HL-60 (cell line): Measurements from ENCODE around the gene ANKS4B.

ENCODE experiments used
- DNase-seq, 2 experiments: peaks; one replicate each; pipeline ENCODE4 v3.0.0-alpha.2; 2010 to 2020; ENCODE audit warnings: low read depth in 1 of 2, low spot score in 1 of 2
- H3K27ac ChIP-seq: fragments of 250-450 bp; sonication (Bioruptor Pico); replicated peaks from 2 replicates; pipeline ENCODE4 v1.5.1; 2020; ENCODE audit warnings: mild to moderate bottlenecking, moderate library complexity
- H3K27me3 ChIP-seq: fragments of 250-450 bp; sonication (Bioruptor Pico); 2 replicates; pipeline ENCODE4 v1.5.1; 2021; ENCODE audit warnings: mild to moderate bottlenecking, moderate library complexity; ENCODE audit not compliant: insufficient read depth, poor library complexity, severe bottlenecking
- H3K4me3 ChIP-seq: replicated peaks from 2 replicates; pipeline ENCODE4 v1.5.1; 2011; ENCODE audit warnings: mild to moderate bottlenecking, control low read depth, low read length; ENCODE audit not compliant: insufficient read depth
- CTCF ChIP-seq: IDR thresholded peaks from one replicate; pipeline ENCODE4 v1.5.1; 2011; ENCODE audit warnings: low read length, control low read depth, inconsistent platforms; ENCODE audit not compliant: insufficient read depth
- GABPA ChIP-seq: IDR thresholded peaks from 2 replicates; pipeline ENCODE4 v1.6.1; 2012; ENCODE audit warnings: low read depth
- POLR2AphosphoS5 ChIP-seq: IDR thresholded peaks from 2 replicates; pipeline ENCODE4 v1.6.1; 2012; ENCODE audit warnings: low read depth
- REST ChIP-seq: IDR thresholded peaks from 2 replicates; pipeline ENCODE4 v1.6.1; 2012; ENCODE audit warnings: low read depth; ENCODE audit not compliant: insufficient replicate concordance
- SPI1 ChIP-seq: IDR thresholded peaks from 2 replicates; pipeline ENCODE4 v1.6.1; 2012; ENCODE audit warnings: low read depth, mild to moderate bottlenecking, borderline replicate concordance

The ANKS4B gene

DNA sequence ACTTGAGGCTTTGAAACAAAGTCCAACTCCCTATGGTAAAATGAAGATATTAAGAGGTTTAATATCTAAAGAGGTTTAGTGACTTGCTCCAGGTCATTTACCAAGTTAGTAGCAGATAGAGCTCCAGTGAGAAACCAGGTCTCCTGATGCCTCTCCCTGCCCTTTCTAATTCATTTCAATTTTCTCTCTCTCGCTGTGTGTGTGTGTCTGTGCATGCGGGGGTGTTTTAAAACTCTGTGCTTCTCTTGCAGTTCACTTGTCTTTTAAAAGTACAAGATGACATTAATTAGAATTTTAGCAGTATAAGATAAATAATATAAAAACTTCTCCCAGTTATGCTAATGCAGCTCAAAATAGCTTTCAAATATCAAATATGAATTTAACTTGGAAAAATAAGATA lies 13.9 kb upstream of the ANKS4B start:
- DNase-seq = no peak
- no peak for TF ChIP-seq CTCF
- Histone ChIP-seq H3K27ac (no peak overlapping the region), H3K27me3 (peaks cover 2% of the 10 kb centered on the region), H3K4me3 (no peak overlapping the region)

DNA sequence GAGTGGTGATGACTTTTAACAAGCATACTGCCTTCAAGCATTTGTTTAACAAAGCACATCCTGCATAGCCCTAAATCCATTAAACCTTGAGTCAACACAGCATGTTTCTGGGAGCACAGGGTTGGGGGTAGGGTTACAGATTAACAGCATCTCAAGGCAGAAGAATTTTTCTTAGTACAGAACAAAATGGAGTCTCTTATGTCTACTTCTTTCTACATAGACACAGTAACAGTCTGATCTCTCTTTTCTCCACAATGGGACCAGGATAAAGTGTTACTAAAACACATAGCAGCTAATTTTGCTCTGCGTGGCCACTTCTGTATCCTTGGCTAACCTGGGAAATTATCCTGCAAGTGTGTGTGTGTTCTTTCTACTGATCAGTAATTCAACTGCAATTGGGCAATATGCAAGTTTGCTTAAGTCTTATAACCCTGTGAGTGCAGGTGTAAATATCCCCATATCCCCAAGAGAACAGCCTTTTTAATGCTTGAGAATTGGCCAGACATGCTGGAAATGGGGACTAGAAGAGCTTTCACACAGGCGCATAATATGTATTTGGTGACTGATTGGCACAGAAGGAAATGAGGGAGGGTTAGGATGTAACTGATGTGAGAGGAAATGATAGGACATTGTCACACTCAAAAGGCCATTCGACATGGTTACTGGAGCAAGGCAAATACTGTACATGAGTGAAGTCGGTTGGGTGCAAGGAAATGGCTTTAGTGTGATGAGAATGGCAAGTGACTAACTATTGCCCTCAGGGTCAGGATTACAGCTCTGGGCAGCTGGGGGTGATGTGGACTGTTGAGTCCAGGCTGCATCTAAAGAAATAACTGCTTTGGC lies 10.8 kb upstream of the ANKS4B start:
- DNase-seq = no peak
- TF ChIP-seq POLR2AphosphoS5 (no peak), SPI1 (no peak), REST (no peak), GABPA (no peak), CTCF (no peak)
- Histone ChIP-seq H3K4me3 (no peak overlapping the region), H3K27me3 (peaks cover 4% of the 10 kb centered on the region), H3K27ac (no peak overlapping the region)

DNA sequence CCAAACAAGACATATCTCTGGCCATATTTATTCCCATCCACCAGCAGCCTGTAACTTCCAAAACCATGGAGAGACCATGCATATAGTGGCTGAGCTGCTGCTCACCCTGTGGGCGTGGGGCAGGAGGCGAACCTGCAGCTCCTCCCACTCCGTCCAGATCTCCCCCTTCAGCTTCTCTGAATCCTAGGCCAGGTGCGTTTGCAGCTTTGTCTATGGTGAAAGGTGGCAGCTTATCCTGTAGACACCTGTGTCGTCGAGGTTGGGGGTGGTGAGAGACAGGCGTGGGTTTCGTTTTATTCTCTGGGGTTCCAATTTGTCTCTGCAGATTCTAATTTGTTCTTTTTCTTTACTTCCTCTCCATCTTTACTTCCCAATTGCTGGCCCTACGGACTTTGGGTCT lies 9.7 kb upstream of the ANKS4B start:
- Histone ChIP-seq H3K27ac (no peak overlapping the region), H3K27me3 (peaks cover 4% of the 10 kb centered on the region), H3K4me3 (no peak overlapping the region)
- DNase-seq = no peak
- no peak for TF ChIP-seq GABPA
- TF ChIP-seq POLR2AphosphoS5 = no peak
- TF ChIP-seq REST = no peak
- no peak for TF ChIP-seq CTCF
- TF ChIP-seq SPI1 = no peak

- no peak for DNase-seq
Measured at GRCh38 chr16:21224800-21225199, 8.7 kb upstream of the ANKS4B start.

More at GRCh38 chr16:21224800-21225199, 8.7 kb upstream of the ANKS4B start:
- Histone ChIP-seq H3K4me3 (no peak overlapping the region), H3K27ac (no peak overlapping the region), H3K27me3 (peaks cover 4% of the 10 kb centered on the region)
- TF ChIP-seq SPI1 = no peak
- no peak for TF ChIP-seq POLR2AphosphoS5
- no peak for TF ChIP-seq REST
- TF ChIP-seq GABPA = no peak
- TF ChIP-seq CTCF = no peak
